Esophagus muscularis mucosa (tissue), 4 donors: ENCODE data around the gene BRSK2. TPM values are rescaled to one million over a fixed set of nuclear protein-coding genes. Genes with fewer than 3 reads are reported as not detected.

ENCODE experiments used
- DNase-seq: peaks from one replicate; pipeline ENCODE4 v3.0.0-alpha.2; 2017; ENCODE audit errors: extremely low spot score
- H3K27ac ChIP-seq, 4 donors: fragments of 200-600 bp; sonication (generic); replicated peaks in 1 of 4; 1 replicate in 3 of 4; 2 replicates in 1 of 4; pipeline ENCODE4 v1.5.1; 2016 to 2019; ENCODE audit warnings: mild to moderate bottlenecking in 1 of 4
- H3K27me3 ChIP-seq, 4 donors: fragments of 200-600 bp; sonication (generic); one replicate each; pipeline versions ENCODE4 v1.5.1 to v1.6.0; 2016 to 2019
- H3K36me3 ChIP-seq, 4 donors: fragments of 200-600 bp; sonication (generic); one replicate each; pipeline ENCODE4 v1.5.1; 2016 to 2019
- H3K4me1 ChIP-seq, 4 donors: fragments of 200-600 bp; sonication (generic); one replicate each; pipeline ENCODE4 v1.5.1; 2016 to 2019
- H3K4me3 ChIP-seq, 4 donors: fragments of 200-600 bp; sonication (generic); 1 replicate in 2 of 4; 2 replicates in 2 of 4; pipeline ENCODE4 v1.5.1; 2016 to 2019; ENCODE audit warnings: mild to moderate bottlenecking in 4 of 4, moderate library complexity in 1 of 4
- H3K9me3 ChIP-seq, 4 donors: fragments of 200-600 bp; sonication (generic); 1 replicate in 3 of 4; 2 replicates in 1 of 4; pipeline ENCODE4 v1.5.1; 2016 to 2019
- CTCF ChIP-seq, 3 experiments: fragments of 200-600 bp in 2 of 3; fragments of 450-650 bp in 1 of 3; sonication (generic) in 2 of 3; IDR thresholded peaks; one replicate each; pipeline ENCODE4 v1.5.1; 2017 to 2019; ENCODE audit warnings: antibody characterized with exemption in 3 of 3, mild to moderate bottlenecking in 2 of 3, moderate library complexity in 1 of 3
- EP300 ChIP-seq: sonication (generic); formaldehyde crosslinking; IDR thresholded peaks from one replicate; pipeline ENCODE4 v1.6.1; 2017; ENCODE audit warnings: antibody characterized with exemption
- POLR2A ChIP-seq: fragments of 450-650 bp; IDR thresholded peaks from one replicate; pipeline ENCODE4 v1.6.1; 2017; ENCODE audit warnings: antibody characterized with exemption, moderate library complexity, mild to moderate bottlenecking, low read depth
- POLR2AphosphoS5 ChIP-seq, 2 donors: sonication (generic); formaldehyde crosslinking; IDR thresholded peaks; one replicate each; pipeline ENCODE4 v1.6.1; 2017; ENCODE audit warnings: antibody characterized with exemption in 2 of 2
- WGBS: methylation state at CpG from one replicate; pipeline ENCODE4 v1.1.5; 2018; 5-methylcytosine and 5-hydroxymethylcytosine counted together
- intact Hi-C: fragments of 100-400 bp; cut with DNase I; formaldehyde crosslinking; loops from one replicate; pipeline ENCODE4 v1.15.1; 2023
- total RNA-seq, 4 donors: library from RNA; depleted of rRNA; stranded (reverse); fragments of >200 nt; gene quantifications; one replicate each; pipeline versions ENCODE4 v1.1.0 to v1.2.1, GENCODE V29; 2016

The BRSK2 gene
- total RNA-seq, 4 donors from 2014 or later = 1.0 to 3.3 (median 2.8) TPM

DNA sequence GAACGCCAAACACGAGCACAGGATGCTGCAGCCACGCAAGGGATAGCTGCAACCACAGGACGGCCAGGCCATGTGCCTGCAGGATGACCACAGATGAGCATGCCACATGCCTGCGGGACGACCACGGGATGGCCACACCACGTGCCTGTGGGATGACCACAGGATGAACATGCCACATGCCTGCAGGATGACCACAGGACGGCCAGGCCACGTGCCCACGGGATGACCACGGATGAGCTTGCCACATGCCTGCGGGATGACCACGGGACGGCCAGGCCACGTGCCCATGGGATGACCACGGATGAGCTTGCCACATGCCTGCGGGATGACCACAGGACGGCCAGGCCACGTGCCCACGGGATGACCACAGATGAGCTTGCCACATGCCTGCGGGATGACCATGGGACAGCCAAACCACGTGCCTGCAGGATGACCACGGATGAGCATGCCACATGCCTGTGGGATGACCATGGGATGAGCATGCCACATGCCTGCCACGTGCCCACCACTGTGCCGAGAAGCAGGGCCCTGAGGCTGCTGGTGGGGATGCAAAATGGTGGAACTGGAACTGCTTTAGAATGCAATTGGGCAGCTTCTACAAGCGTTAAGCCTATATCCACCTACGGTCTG is 109.6 kb downstream of the BRSK2 start:
- Histone ChIP-seq H3K27me3 (no peaks in the 10 kb centered on the region), H3K27ac (no peak overlapping the region), H3K36me3 (peaks cover 0 to 16% (median 6%) of the 10 kb centered on the region in 4 donors), H3K9me3 (no peaks in the 10 kb centered on the region), H3K4me3 (no peak overlapping the region), H3K4me1 (peaks cover 57 to 72% (median 70%) of the 10 kb centered on the region in 4 donors)
- DNase-seq = no peak
- TF ChIP-seq EP300 (no peak), POLR2A (no peak), CTCF (IDR thresholded peaks at IDR 0.05) (no peak), POLR2AphosphoS5 (IDR thresholded peaks at IDR 0.05) (no peak)
- intact Hi-C loops = no loop called here
- WGBS = 86% methylated on average over 22 of the region's 28 CpGs

DNA sequence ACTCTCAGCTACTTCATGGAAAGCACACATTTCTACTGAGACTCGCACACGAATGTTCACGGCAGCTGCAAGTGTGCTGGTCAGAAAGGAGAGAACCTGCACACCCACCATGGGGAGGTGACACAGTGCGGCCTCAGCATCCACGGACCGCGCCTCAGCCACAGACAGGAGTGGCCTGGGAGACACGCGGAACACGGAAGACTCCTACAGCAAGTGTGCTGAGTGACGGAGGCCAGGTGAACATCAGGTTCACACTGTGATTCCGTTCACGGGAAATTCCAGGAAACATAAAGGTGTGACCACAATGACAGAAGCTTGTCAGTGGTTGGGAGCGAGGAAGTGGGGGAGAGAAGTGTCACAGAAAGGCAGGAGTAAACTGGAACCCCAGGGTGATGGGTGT is 110.2 kb downstream of the BRSK2 start:
- Histone ChIP-seq H3K36me3 (peaks cover 0 to 16% (median 6%) of the 10 kb centered on the region in 4 donors), H3K27me3 (no peaks in the 10 kb centered on the region), H3K27ac (no peak overlapping the region), H3K4me1 (peaks cover 60 to 76% (median 72%) of the 10 kb centered on the region in 4 donors), H3K4me3 (no peak overlapping the region), H3K9me3 (no peaks in the 10 kb centered on the region)
- no peak for TF ChIP-seq POLR2AphosphoS5 (IDR thresholded peaks at IDR 0.05)
- no peak for TF ChIP-seq POLR2A
- TF ChIP-seq EP300 = no peak
- no peak for TF ChIP-seq CTCF (IDR thresholded peaks at IDR 0.05)
- intact Hi-C loops = no loop called here
- no peak for DNase-seq
- 92% methylated on average over 14 of the region's 14 CpGs for WGBS

- no peak overlapping the region for H3K4me3 ChIP-seq
- no peak for DNase-seq
- H3K27me3 ChIP-seq = no peaks in the 10 kb centered on the region
- no peak overlapping the region for H3K27ac ChIP-seq
- H3K36me3 ChIP-seq = peaks cover 0 to 16% (median 6%) of the 10 kb centered on the region in 4 donors
- peaks cover 61 to 85% (median 78%) of the 10 kb centered on the region in 4 donors for H3K4me1 ChIP-seq
- WGBS = 88% methylated on average over 27 of the region's 28 CpGs
- H3K9me3 ChIP-seq = no peaks in the 10 kb centered on the region
- intact Hi-C loops = no loop called here
- no peak for TF ChIP-seq EP300
- no peak for TF ChIP-seq POLR2AphosphoS5 (IDR thresholded peaks at IDR 0.05)
- no peak for TF ChIP-seq POLR2A
- no peak for TF ChIP-seq CTCF (IDR thresholded peaks at IDR 0.05)
Observed at GRCh38 chr11:1500466-1501420, 111.0 kb downstream of the BRSK2 start.

- peaks cover 67 to 86% (median 80%) of the 10 kb centered on the region in 4 donors for H3K4me1 ChIP-seq
- H3K27ac ChIP-seq = no peak overlapping the region
- H3K9me3 ChIP-seq = no peaks in the 10 kb centered on the region
- H3K4me3 ChIP-seq = no peak overlapping the region
- TF ChIP-seq POLR2A (no peak), EP300 (no peak), POLR2AphosphoS5 (IDR thresholded peaks at IDR 0.05) (no peak), CTCF (IDR thresholded peaks at IDR 0.05) (no peak)
- H3K36me3 ChIP-seq = peaks cover 0 to 16% (median 6%) of the 10 kb centered on the region in 4 donors
- intact Hi-C loops = no loop called here
- DNase-seq = no peak
- H3K27me3 ChIP-seq = no peaks in the 10 kb centered on the region
- WGBS = 86% methylated on average over 15 of the region's 25 CpGs
Observed at GRCh38 chr11:1501421-1502167, 111.9 kb downstream of the BRSK2 start.
